ENCODE data around the gene SORT1.
"Not testable (repeated sequence)": the region's sequence is repeated elsewhere in the genome, so short reads cannot be mapped to it uniquely, and the experiment has no call there.

SORT1 gene

GRCh38 chr1:109379907-109380306 is 17.8 kb downstream of the SORT1 start:
- no peak for DNase-seq

- DNase-seq: peak in 1 of 4 experiments; percentile 30
These were observed 18.3 kb downstream of the SORT1 start for GRCh38 chr1:109379422-109379821.

- DNase-seq: no peak
These were observed 20.0 kb downstream of the SORT1 start for GRCh38 chr1:109377698-109378097.

GRCh38 chr1:109373696-109374095 is 24.0 kb downstream of the SORT1 start:
- not testable (repeated sequence) for DNase-seq

GRCh38 chr1:109373126-109373525 is 24.6 kb downstream of the SORT1 start:
- DNase-seq: peak; percentile 23 to 58 (median 43)

- DNase-seq: peak; percentile 23 to 67 (median 48)
These were observed 25.4 kb downstream of the SORT1 start for GRCh38 chr1:109372281-109372680.

GRCh38 chr1:109371341-109371739 is 26.4 kb downstream of the SORT1 start:
- DNase-seq: peak; percentile 76 to 87 (median 81)

- peak; percentile 36 to 70 (median 50) for DNase-seq
These were observed 26.9 kb downstream of the SORT1 start for GRCh38 chr1:109370712-109371340.

GRCh38 chr1:109369167-109369746 is 28.5 kb downstream of the SORT1 start:
- peak; percentile 63 to 85 (median 76) for DNase-seq

GRCh38 chr1:109368464-109368863 is 29.3 kb downstream of the SORT1 start:
- no peak for DNase-seq

- peak in 2 of 4 experiments; percentile 46 to 52 for DNase-seq
These were observed 30.1 kb downstream of the SORT1 start for GRCh38 chr1:109367626-109368025.

- DNase-seq: no peak
These were observed 32.0 kb downstream of the SORT1 start for GRCh38 chr1:109365642-109366204.

- DNase-seq: no peak
These were observed 36.1 kb downstream of the SORT1 start for GRCh38 chr1:109361649-109362048.

GRCh38 chr1:109361069-109361468 is 36.6 kb downstream of the SORT1 start:
- peak; percentile 34 to 83 (median 62) for DNase-seq

- no peak for DNase-seq
These were observed 40.1 kb downstream of the SORT1 start for GRCh38 chr1:109357616-109358015.

- no peak for DNase-seq
These were observed 40.8 kb downstream of the SORT1 start for GRCh38 chr1:109356915-109357314.

GRCh38 chr1:109356505-109356904 is 41.2 kb downstream of the SORT1 start:
- no peak for DNase-seq

GRCh38 chr1:109354929-109355328 is 42.8 kb downstream of the SORT1 start:
- DNase-seq: no peak

GRCh38 chr1:109351457-109351856 is 46.3 kb downstream of the SORT1 start:
- DNase-seq: no peak

GRCh38 chr1:109350655-109351054 is 47.1 kb downstream of the SORT1 start:
- DNase-seq: no peak

GRCh38 chr1:109350182-109350581 is 47.5 kb downstream of the SORT1 start:
- DNase-seq: no peak

- no peak for DNase-seq
These were observed 50.2 kb downstream of the SORT1 start for GRCh38 chr1:109347511-109347910.

GRCh38 chr1:109341944-109342930 is 55.5 kb downstream of the SORT1 start:
- DNase-seq: no peak
